Colonic mucosa (tissue), 4 donors: Measurements from ENCODE around the gene NOX1. TPM values are rescaled to one million over a fixed set of nuclear protein-coding genes. Genes with fewer than 3 reads are reported as not detected.

Experiments
- DNase-seq: peaks from one replicate; pipeline ENCODE4 v3.0.0-alpha.2; 2020
- H3K27ac ChIP-seq: fragments of 200-600 bp; one replicate; pipeline ENCODE4 v1.8.0; 2021
- H3K27me3 ChIP-seq: fragments of 200-600 bp; one replicate; pipeline ENCODE4 v1.8.0; 2021
- H3K36me3 ChIP-seq: fragments of 200-600 bp; one replicate; pipeline ENCODE4 v1.8.0; 2021
- H3K4me1 ChIP-seq: fragments of 200-600 bp; one replicate; pipeline ENCODE4 v1.8.0; 2021; ENCODE audit warnings: mild to moderate bottlenecking
- H3K4me3 ChIP-seq: fragments of 200-600 bp; one replicate; pipeline ENCODE4 v1.8.0; 2021
- H3K9ac ChIP-seq, 2 donors: one replicate each; pipeline ENCODE4 v1.7.0; 2013; ENCODE audit warnings: control low read depth in 2 of 2, low read depth in 2 of 2, low read length in 2 of 2
- H3K9me3 ChIP-seq: fragments of 200-600 bp; one replicate; pipeline ENCODE4 v1.8.0; 2021
- intact Hi-C: fragments of 100-400 bp; cut with DNase I; formaldehyde crosslinking; loops from one replicate; pipeline ENCODE4 v1.14.1; 2022
- total RNA-seq, 2 donors: library from RNA; stranded (reverse); fragmentation: NEBNext Ultra II Directional in 1 of 2; extraction: Animal tissue kit (Norgen Biotek cat#: 25700) in 1 of 2; gene quantifications; one replicate each; pipeline ENCODE4 v1.2.1, GENCODE V29; 2021
- TF ChIP-seq, protein P1 (sequence below): fragments of 200-600 bp; IDR thresholded peaks from one replicate; pipeline ENCODE4 v1.8.0; 2022; ENCODE audit warnings: antibody characterized with exemption, mild to moderate bottlenecking
- donor health status: healthy.
- donor health status: DM: no; HTN: no; CAD: no.
- donor health status: DM: no; HTN: no; CAD: no.

Gene NOX1
- 100 to 1,000 TPM in 1 of 2 donors, 10 to 100 TPM in 1; 84.6 to 128 TPM for total RNA-seq

DNA sequence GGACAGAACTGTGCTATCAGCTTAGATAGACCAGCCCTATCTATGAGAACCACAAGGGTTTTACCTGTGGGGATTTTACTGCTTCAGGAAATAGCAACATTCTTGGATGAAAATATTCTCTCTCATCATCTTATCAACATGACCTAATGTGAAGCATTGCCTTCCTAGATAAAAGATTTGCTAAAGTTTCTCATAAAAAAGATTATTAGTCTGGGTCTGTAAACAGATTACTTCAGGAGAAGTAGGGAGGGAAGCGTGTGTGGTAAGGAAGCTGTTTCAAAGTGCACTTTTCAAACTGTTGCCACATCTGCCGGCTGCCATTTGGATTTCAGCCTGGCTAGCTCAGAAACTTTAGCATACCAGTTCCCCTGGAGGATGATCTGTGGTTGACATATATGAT is at the start of gene NOX1:
Gene NOX1 (minus strand): TSS at position 35 of the 400 bp plus-strand sequence. CDS start 220 bp downstream, outside the sequence.
- Histone ChIP-seq H3K9ac (peak within 1 kb of the TSS in 1 of 2 donors; percentile 68), H3K36me3 (no peaks in the 10 kb centered on the region), H3K4me3 (peak within 1 kb of the TSS; percentile 39), H3K9me3 (no peaks in the 10 kb centered on the region), H3K27me3 (no peaks in the 10 kb centered on the region), H3K27ac (peak within 1 kb of the TSS; percentile 70), H3K4me1 (peaks cover 6% of the 10 kb centered on the region)
- intact Hi-C loops: no loop called here
- peak; percentile 66 for DNase-seq
- TF ChIP-seq, protein P1, sequence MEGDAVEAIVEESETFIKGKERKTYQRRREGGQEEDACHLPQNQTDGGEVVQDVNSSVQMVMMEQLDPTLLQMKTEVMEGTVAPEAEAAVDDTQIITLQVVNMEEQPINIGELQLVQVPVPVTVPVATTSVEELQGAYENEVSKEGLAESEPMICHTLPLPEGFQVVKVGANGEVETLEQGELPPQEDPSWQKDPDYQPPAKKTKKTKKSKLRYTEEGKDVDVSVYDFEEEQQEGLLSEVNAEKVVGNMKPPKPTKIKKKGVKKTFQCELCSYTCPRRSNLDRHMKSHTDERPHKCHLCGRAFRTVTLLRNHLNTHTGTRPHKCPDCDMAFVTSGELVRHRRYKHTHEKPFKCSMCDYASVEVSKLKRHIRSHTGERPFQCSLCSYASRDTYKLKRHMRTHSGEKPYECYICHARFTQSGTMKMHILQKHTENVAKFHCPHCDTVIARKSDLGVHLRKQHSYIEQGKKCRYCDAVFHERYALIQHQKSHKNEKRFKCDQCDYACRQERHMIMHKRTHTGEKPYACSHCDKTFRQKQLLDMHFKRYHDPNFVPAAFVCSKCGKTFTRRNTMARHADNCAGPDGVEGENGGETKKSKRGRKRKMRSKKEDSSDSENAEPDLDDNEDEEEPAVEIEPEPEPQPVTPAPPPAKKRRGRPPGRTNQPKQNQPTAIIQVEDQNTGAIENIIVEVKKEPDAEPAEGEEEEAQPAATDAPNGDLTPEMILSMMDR: no peak

DNA sequence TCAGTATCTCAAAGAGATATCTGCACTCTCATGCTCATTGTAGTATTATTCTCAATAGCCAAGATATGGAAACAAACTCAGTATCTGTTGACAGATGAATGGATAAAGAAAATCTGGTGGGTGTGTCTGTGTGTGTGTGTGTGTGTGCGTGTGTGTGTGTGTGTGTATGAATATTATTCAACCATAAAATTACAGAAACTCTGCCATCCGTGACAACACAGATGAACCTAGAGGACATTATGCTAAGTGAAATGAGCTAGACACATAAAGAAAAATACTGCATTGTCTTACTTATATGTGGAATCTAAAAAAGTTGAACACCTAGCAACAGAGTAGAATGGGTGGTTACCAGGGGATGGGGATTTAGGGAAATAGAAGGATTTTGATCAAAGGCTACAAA is 41.4 kb upstream of the NOX1 start:
- Histone ChIP-seq H3K9me3 (no peaks in the 10 kb centered on the region), H3K9ac (no peak overlapping the region), H3K4me1 (no peaks in the 10 kb centered on the region), H3K27ac (no peak overlapping the region), H3K4me3 (no peak overlapping the region), H3K27me3 (no peaks in the 10 kb centered on the region), H3K36me3 (no peaks in the 10 kb centered on the region)
- no peak for DNase-seq
- TF ChIP-seq, protein P1: no peak
- intact Hi-C loops: no loop called here

DNA sequence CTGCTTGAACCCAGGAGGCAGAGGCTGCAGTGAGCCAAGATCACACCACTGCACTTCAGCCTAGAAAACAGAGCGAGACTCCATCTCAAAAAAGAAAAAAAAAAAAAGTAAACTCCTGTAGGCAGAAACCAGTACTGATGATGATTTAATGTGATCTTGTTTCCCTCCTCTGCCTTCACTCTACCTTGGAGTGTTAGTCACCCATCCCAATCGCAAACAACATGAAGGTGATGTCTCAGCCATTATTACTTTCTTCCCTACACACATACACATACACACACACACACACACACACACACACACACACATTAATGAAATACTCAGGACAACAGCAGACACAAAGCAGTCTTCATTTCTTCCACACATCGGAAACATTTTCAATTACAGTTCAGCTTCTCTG is 39.0 kb upstream of the NOX1 start:
- Histone ChIP-seq H3K36me3 (no peaks in the 10 kb centered on the region), H3K27me3 (no peaks in the 10 kb centered on the region), H3K9me3 (no peaks in the 10 kb centered on the region), H3K9ac (no peak overlapping the region), H3K4me3 (no peak overlapping the region), H3K4me1 (no peaks in the 10 kb centered on the region), H3K27ac (no peak overlapping the region)
- intact Hi-C loops: no loop called here
- DNase-seq: no peak
- TF ChIP-seq, protein P1: no peak

DNA sequence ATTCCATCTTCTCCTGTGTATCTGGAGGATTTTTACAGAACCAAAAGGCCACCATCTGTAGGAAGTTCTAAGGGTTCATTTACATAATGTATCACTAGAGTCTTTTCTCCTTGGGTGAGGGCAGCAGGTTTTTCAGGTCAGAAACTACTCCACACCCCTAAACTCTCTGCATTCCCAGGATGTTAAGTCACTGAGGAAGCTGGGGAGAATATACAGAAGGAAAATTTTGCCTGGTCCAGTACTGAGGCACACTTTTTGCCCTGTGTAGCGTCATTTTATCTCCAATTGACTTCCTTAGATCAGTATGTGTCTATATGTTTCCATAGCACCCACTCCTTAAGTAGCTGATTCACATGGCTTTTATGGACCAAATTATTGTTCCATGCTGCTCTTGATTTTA is 37.6 kb upstream of the NOX1 start:
- Histone ChIP-seq H3K27ac (no peak overlapping the region), H3K36me3 (no peaks in the 10 kb centered on the region), H3K9me3 (no peaks in the 10 kb centered on the region), H3K4me3 (no peak overlapping the region), H3K27me3 (no peaks in the 10 kb centered on the region), H3K4me1 (no peaks in the 10 kb centered on the region), H3K9ac (no peak overlapping the region)
- TF ChIP-seq, protein P1: no peak
- intact Hi-C loops: no loop called here
- no peak for DNase-seq

DNA sequence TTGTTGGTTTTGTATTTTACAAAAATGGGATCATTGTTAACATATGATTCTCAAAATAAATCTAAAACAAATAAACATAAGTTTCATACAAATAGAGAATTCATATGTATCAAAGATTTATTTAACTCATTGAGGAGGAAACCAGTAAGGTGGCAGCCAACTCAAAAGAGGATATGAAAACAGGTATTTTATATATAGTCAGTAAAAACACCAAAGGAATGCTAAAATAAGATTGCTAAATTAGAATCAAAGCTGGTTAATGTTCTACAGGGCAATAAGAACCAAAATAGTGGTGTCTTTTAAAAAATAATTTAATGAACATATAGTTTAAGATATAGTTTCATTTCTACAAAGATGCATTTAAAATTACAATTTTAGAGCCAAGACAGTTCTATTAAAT is 31.5 kb upstream of the NOX1 start:
- TF ChIP-seq, protein P1: no peak
- DNase-seq: no peak

DNA sequence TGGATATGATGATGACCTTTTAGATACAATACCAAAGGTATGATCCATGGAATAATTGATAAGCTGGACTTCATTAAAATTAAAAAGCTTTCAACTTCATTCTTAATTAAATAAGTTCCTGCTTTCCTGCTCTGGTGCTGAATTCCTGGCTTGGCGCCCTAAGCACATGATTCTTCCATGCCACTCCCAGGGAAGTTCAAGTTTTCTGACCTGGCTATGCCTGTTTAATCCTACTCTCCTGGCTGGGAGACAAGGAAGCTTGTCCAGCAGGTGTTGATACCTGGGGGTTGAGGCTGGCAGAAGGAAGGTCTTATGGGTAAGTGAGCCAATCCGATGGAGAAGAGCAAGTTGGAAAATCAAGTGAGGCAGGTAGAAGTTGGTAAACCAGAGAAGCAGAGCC is 30.3 kb upstream of the NOX1 start:
- no peaks in the 10 kb centered on the region for H3K9me3 ChIP-seq
- intact Hi-C loops: no loop called here
- no peak overlapping the region for H3K27ac ChIP-seq
- H3K27me3 ChIP-seq: no peaks in the 10 kb centered on the region
- no peak for DNase-seq
- TF ChIP-seq, protein P1: no peak
- no peaks in the 10 kb centered on the region for H3K4me1 ChIP-seq
- H3K36me3 ChIP-seq: no peaks in the 10 kb centered on the region
- no peak overlapping the region for H3K4me3 ChIP-seq
- no peak overlapping the region for H3K9ac ChIP-seq

More for the DNA sequence above, 31.5 kb upstream of the NOX1 start:
- H3K27ac ChIP-seq: no peak overlapping the region
- H3K4me1 ChIP-seq: no peaks in the 10 kb centered on the region
- no peaks in the 10 kb centered on the region for H3K9me3 ChIP-seq
- no peaks in the 10 kb centered on the region for H3K27me3 ChIP-seq
- no peaks in the 10 kb centered on the region for H3K36me3 ChIP-seq
- no peak overlapping the region for H3K4me3 ChIP-seq
- no peak overlapping the region for H3K9ac ChIP-seq
- intact Hi-C loops: no loop called here
